HG02588 (cell line): Measurements from ENCODE around the gene CD200R1L.

Source experiments
- ATAC-seq: cut with Tn5 transposase; IDR thresholded peaks from one replicate; pipeline ENCODE4 v1.9.1; 2021; ENCODE audit warnings: mild to moderate bottlenecking, moderate library complexity; ENCODE audit not compliant: unreplicated experiment

CD200R1L gene

DNA sequence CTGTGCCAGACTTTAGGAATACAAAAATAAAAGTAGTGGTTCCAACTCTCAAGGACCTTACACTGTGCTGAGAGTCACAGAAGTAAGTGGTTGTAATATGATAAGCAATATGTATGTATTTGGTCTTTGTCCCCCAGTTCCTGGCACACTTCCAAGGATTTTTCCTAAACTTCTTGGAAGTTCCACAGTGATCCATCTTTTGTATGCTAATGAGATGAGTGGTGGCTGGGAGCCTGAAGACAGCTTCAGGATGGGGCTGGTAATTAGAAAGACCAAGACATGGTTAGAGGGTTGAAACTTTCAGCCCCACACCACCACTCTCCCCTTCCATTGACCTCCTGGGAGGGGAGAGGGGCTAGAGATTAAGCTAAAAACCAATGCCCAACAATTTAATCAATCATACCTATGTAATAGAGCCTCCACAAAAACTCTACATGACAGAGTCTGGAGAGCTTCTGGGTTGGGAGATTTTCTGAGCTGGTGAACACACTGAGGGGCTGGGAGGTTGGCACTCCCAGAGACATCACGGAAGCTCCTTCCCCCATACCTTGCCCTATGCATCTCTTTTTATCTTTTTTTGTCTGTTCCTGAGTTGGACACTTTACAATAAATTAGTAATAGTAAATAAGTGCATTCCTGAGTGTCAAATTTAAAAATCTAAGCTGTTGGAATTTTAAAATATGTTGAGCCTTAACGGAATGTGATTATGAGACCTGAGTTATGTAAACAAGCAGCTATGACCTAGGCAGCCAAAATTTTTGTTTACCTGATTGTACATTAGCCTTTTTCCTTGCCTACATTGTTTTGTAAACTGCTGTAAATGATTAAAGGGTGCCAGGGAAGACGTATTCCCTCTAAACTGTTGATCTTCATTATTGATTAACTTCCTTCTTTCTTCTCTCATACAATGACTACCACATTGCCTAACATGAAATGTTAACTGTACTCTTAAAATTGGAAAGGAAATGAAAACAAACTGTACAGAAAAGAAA lies 24.3 kb downstream of the CD200R1L start:
- ATAC-seq = no peak

GRCh38 chr3:112818289-112818688 lies 28.4 kb downstream of the CD200R1L start:
- no peak for ATAC-seq

DNA sequence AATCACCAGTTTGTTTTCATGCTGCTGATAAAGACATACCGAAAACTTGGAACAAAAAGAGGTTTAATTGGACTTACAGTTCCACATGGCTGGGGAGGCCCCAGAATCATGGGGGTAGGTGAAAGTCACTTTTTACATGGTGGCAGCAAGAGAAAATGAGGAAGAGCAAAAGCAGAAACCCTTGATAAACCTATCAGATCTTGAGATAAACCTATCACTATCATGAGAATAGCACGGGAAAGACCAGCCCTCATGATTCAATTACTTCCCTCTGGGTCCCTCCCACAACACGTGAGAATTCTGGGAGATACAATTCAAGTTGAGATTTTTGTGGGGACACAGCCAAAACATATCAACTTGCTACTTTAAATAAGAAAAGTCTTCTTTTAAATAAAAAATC lies 28.9 kb downstream of the CD200R1L start:
- no peak for ATAC-seq

GRCh38 chr3:112817271-112817670 lies 29.4 kb downstream of the CD200R1L start:
- no peak for ATAC-seq

DNA sequence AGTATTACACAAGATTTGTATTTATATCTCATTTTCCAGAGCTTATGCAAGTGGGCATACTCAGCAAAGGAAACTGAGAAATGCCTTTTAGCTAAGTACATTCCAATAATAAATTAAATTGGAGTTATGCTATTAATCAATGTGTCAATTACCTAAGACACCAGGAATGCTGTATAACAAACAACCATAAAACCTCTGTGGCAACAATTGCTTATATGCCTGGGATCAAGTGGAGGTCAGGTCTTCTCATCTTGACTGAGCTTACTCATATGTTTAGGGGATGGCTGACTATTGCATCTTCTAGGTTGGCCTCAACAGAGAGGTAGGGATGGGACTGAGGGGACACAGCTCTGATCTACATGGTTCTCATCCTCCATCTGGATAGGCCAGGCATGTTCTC lies 30.7 kb downstream of the CD200R1L start:
- ATAC-seq = no peak

- ATAC-seq = no peak
Measured at GRCh38 chr3:112814266-112814665, 32.4 kb downstream of the CD200R1L start.

DNA sequence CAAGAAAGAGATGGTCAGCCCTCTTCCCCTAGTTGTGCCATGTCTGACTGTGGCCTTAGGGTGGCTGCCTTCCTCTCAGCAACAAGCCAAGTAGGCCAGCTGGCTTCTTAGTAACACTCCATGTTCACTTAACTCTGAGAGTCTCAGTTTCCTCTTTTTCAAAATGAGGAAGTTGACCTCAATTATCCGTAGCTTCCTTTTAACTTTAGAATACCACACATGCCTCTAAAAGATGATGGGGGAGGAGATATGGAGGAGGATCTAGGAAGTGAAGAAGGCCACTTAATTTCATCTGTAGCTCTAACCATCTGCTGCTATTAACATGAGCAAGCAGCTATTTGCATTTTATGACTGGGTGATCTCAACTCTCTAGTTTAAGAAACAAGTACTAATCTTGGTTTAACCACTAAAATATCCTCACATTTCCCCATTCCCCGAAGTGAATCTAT lies 32.9 kb downstream of the CD200R1L start:
- peak; percentile 70 for ATAC-seq

DNA sequence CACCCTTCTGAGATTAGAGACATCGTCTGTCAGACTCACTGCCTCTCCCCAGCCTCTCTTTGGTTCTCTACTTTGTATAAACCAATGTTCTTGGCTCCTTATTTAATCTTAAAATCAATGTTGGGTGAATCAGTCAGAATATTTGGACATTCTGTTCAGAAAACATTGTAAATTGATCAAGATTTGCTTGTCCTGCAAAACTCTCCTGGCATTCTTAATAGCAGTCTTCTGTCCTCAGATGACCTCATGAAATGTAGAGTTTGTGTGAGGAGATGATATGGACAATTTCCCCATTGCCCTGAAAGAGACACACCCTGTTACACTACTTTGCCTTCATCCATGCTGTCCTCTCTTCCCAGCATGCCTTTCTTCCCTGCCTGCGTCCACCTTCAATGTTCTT lies 33.6 kb downstream of the CD200R1L start:
- no peak for ATAC-seq

DNA sequence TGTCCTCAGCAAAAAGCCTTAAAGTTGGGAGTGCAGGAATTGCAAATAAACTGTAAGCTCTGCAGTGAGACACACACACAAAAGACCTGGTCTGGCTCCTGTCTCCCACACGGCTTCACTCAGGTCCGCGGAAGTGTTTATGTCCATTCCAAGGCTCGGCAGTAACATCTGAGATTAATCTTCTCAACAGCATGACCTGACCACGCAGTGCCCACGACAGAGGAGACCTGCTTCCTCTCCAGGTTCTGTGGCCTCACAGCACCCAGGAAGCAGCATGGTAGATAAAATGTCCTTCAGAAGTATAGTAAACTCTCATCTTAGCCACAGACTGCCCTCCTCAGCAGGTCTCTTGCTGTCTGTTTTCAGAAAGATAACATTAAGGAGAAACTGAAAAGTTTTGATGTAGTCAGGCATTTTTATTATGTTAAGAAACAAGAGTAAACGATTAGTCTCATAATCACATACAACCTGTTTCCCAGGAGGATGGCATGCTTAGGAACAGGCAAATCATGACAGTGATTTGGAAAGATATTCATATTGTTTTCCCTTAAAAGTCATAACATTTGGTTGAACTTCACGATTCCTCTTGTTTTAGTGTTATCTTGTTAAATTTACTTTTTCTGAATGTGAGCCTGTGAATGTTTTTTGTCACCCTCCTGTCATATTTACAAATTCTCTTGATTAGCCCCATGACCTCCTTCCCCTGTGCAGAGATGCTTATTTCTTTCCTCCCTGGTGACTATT lies 34.6 kb downstream of the CD200R1L start:
- ATAC-seq = no peak

DNA sequence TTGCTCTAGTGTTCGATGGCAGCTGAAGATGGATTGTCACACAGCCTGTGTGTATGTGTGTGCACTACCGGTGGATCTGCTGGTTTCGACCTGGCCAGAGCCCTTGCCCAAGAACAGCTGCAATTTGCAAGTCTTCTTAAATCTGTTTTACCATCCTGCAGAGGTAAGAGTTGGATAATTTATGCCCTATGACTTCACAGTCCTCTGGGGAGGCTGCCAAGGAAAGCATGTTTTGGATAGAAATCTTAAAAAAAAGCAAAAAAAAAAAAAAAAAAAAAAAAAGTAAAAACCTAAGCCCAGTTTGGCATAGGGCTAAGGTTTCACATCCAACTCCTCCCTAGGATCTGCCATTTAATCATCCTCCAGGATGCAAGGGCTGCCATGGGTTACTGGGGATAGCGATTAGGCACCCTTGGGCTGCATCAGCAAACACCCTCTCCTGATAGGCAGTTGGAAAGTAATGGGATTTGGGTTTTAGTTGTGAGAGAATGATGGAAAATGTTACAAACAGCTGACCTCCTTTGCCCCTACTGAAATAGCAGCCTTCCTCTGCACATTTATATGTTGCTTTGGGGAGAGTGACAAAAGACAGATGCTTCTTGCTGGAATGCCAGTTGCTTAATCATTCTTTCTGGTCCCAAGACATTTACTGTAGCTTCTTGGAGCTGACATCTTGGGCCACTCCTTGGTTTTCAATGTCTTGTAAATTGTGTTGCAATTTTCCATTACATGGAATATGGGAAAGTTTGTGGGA lies 35.4 kb downstream of the CD200R1L start:
- ATAC-seq = no peak

- ATAC-seq = no peak
Measured at GRCh38 chr3:112810561-112810960, 36.1 kb downstream of the CD200R1L start.

GRCh38 chr3:112808136-112808535 lies 38.5 kb downstream of the CD200R1L start:
- no peak for ATAC-seq

- ATAC-seq = no peak
Measured at GRCh38 chr3:112807685-112808084, 39.0 kb downstream of the CD200R1L start.

- ATAC-seq = no peak
Measured at GRCh38 chr3:112806903-112807302, 39.8 kb downstream of the CD200R1L start.

- ATAC-seq = no peak
Measured at GRCh38 chr3:112805126-112805525, 41.5 kb downstream of the CD200R1L start.

DNA sequence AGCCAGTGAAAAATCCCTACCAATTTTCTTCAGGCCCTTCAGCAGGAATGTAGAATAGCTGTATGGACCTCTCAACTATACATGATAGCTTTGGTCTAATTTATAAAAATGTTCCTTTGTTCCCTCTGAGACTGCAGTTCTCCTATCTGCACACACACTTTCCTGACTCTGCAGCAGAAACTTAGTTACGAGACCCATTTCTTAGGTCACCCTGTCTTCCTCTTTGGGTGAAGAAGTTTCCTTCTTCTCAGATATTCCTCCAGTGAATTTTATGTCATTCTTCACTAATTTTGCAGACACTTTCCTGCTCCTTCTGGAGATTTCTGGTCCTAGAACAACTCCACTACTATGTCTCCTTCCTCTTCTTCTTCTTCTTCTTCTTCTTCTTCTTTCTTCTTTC lies 42.6 kb downstream of the CD200R1L start:
- no peak for ATAC-seq

- no peak for ATAC-seq
Measured at GRCh38 chr3:112803467-112803866, 43.2 kb downstream of the CD200R1L start.

DNA sequence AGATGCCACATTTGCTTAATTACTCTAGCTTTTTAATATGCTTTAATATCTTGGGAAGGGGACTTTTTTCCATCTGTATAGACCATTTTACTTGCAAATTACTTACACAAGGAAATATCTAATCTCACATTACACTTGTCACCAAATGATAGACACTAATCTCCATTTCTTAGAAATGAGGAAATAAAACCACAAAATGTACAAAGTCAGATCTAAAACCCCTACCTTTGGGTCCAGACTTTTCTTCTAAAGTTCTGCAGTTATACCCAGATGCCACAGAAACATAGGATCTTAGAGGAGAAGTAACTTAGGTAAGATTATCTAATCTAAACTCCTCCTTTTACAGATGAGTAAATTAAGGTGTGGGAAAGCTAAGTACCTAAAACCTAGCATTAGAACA lies 44.3 kb downstream of the CD200R1L start:
- no peak for ATAC-seq

GRCh38 chr3:112799946-112800345 lies 46.7 kb downstream of the CD200R1L start:
- no peak for ATAC-seq

- no peak for ATAC-seq
Measured at GRCh38 chr3:112794622-112795172, 52.0 kb downstream of the CD200R1L start.
